SK-N-SH (cell line): ENCODE measurements around the gene SLC6A9. TPM values are rescaled to one million over a fixed set of nuclear protein-coding genes. Genes with fewer than 3 reads are reported as not detected.
A peak's percentile ranks its signal among the peaks of the same experiment; 100 is the strongest.

Experiments
- CTCF ChIA-PET: fragments of 300-600, 350-600 bp; formaldehyde crosslinking; extraction: SDS; loops from one replicate; lab custom pipeline; 2021; lab: Yijun Ruan, JAX
- POLR2A ChIA-PET: fragments of 350-600 bp; sonication (Branson Sonifier 250); formaldehyde crosslinking; extraction: SDS; loops from one replicate; lab custom pipeline; 2020; ENCODE audit warnings: antibody characterized with exemption, inconsistent platforms; lab: Yijun Ruan, JAX
- DNase-seq: peaks from one replicate; pipeline ENCODE4 v3.0.0; 2012
- H2AFZ ChIP-seq: fragments of 200-600 bp; sonication (generic); 2 replicates; pipeline ENCODE4 v1.8.1; 2016; ENCODE audit warnings: antibody characterized with exemption, mild to moderate bottlenecking, low read depth
- H3F3A ChIP-seq: fragments of 200-600 bp; sonication (generic); replicated peaks from 2 replicates; pipeline ENCODE3; 2016; ENCODE audit warnings: antibody characterized with exemption, mild to moderate bottlenecking; ENCODE audit not compliant: insufficient read depth
- H3K27ac ChIP-seq, 2 experiments: fragments of 200-500 bp in 1 of 2; fragments of 200-600 bp in 1 of 2; sonication (Bioruptor generic) in 1 of 2; sonication (generic), shearing (Covaris generic) in 1 of 2; 2 replicates each; pipeline versions ENCODE4 v1.5.1 to v1.6.1; 2014 to 2016; ENCODE audit warnings: low read depth in 2 of 2, inconsistent platforms in 1 of 2, low read length in 1 of 2, mild to moderate bottlenecking in 1 of 2, mixed read lengths in 1 of 2
- H3K27me3 ChIP-seq: fragments of 200-600 bp; sonication (generic), shearing (Covaris generic); 2 replicates; pipeline ENCODE4 v1.6.1; 2016; ENCODE audit warnings: mixed run types; ENCODE audit not compliant: insufficient read depth
- H3K36me3 ChIP-seq, 2 experiments: fragments of 200-500 bp in 1 of 2; fragments of 200-600 bp in 1 of 2; sonication (Bioruptor generic) in 1 of 2; sonication (generic) in 1 of 2; replicated peaks in 1 of 2; 2 replicates each; pipeline versions ENCODE3 to v1.5.1; 2014 to 2016; ENCODE audit warnings: low read length in 1 of 2, mild to moderate bottlenecking in 1 of 2; ENCODE audit not compliant: insufficient read depth in 2 of 2, control insufficient read depth in 1 of 2
- H3K4me1 ChIP-seq, 2 experiments: fragments of 200-500 bp in 1 of 2; fragments of 200-600 bp in 1 of 2; sonication (Bioruptor generic) in 1 of 2; sonication (generic), shearing (Covaris generic) in 1 of 2; 2 replicates each; pipeline versions ENCODE4 v1.5.1 to v1.6.1; 2014 to 2016; ENCODE audit warnings: low read depth in 1 of 2, low read length in 1 of 2, mixed run types in 1 of 2; ENCODE audit not compliant: insufficient read depth in 2 of 2, control insufficient read depth in 1 of 2
- H3K4me2 ChIP-seq: fragments of 200-600 bp; sonication (generic), shearing (Covaris generic); 2 replicates; pipeline ENCODE4 v1.6.1; 2017; ENCODE audit warnings: mixed run types
- H3K4me3 ChIP-seq, 2 experiments: fragments of 200-500 bp in 1 of 2; fragments of 200-600 bp in 1 of 2; sonication (Bioruptor generic) in 1 of 2; sonication (generic), shearing (Covaris generic) in 1 of 2; 2 replicates each; pipeline versions ENCODE4 v1.5.1 to v1.8.1; 2014 to 2016; ENCODE audit warnings: low read depth in 2 of 2, inconsistent platforms in 1 of 2, low read length in 1 of 2, mild to moderate bottlenecking in 1 of 2, mixed read lengths in 1 of 2, moderate library complexity in 1 of 2
- H3K79me2 ChIP-seq: fragments of 200-600 bp; sonication (generic); 2 replicates; pipeline ENCODE4 v1.8.1; 2017; ENCODE audit warnings: mild to moderate bottlenecking; ENCODE audit not compliant: insufficient read depth
- H3K9ac ChIP-seq: fragments of 200-600 bp; sonication (generic); 2 replicates; pipeline ENCODE4 v1.6.1; 2017; ENCODE audit warnings: mixed run types
- H3K9me2 ChIP-seq: fragments of 200-600 bp; sonication (generic); 2 replicates; pipeline ENCODE4 v1.6.1; 2017; ENCODE audit warnings: mixed run types
- H3K9me3 ChIP-seq: fragments of 200-600 bp; sonication (generic); 2 replicates; pipeline ENCODE4 v1.6.1; 2017; ENCODE audit warnings: mixed run types, mild to moderate bottlenecking, moderate library complexity
- H4K20me1 ChIP-seq: fragments of 200-600 bp; sonication (generic); 2 replicates; pipeline ENCODE4 v1.6.1; 2017; ENCODE audit warnings: mild to moderate bottlenecking, mixed run types; ENCODE audit not compliant: insufficient read depth
- FOXJ3 ChIP-seq: sonication (generic); formaldehyde crosslinking; IDR thresholded peaks from 2 replicates; pipeline ENCODE4 v1.5.1; 2020; ENCODE audit warnings: mild to moderate bottlenecking, missing genetic modification reagents
- MEF2A ChIP-seq: IDR thresholded peaks from 2 replicates; pipeline ENCODE4 v1.4.0; 2012; ENCODE audit warnings: low read depth, borderline replicate concordance
- NFIC ChIP-seq: IDR thresholded peaks from 2 replicates; pipeline ENCODE4 v1.4.0; 2012; ENCODE audit warnings: borderline replicate concordance
- WGBS: methylation state at CpG from one replicate; pipeline ENCODE4 v1.1.6; 2017; ENCODE audit warnings: low lambda C conversion rate; 5-methylcytosine and 5-hydroxymethylcytosine counted together
- polyA plus RNA-seq, 3 experiments: library from polyadenylated mRNA; depleted of rRNA; stranded (reverse); fragments of >200 nt; gene quantifications; 2 replicates each; pipeline ENCODE4 v1.2.3, GENCODE V29; 2012
- TF ChIP-seq, protein P1 (sequence below): fragments of 150-350 bp; IDR thresholded peaks from 2 replicates; pipeline ENCODE4 v1.6.1; 2017; ENCODE audit warnings: antibody characterized with exemption, low read length, low read depth, borderline replicate concordance
- TF ChIP-seq, protein P2 (sequence below): IDR thresholded peaks from 2 replicates; pipeline ENCODE4 v1.4.0; 2012; ENCODE audit warnings: low read depth, borderline replicate concordance
- TF ChIP-seq, protein P3 (sequence below): IDR thresholded peaks from 2 replicates; pipeline ENCODE4 v1.4.0; 2012; ENCODE audit warnings: low read depth
- TF ChIP-seq, protein P4 (sequence below): IDR thresholded peaks from 2 replicates; pipeline ENCODE4 v1.6.1; 2012; ENCODE audit warnings: mild to moderate bottlenecking, low read depth, low read length, moderate library complexity

The SLC6A9 gene
- polyA plus RNA-seq, 1 of the 3 experiments (the other 2 are of a cell fraction) = 3.9 TPM

DNA sequence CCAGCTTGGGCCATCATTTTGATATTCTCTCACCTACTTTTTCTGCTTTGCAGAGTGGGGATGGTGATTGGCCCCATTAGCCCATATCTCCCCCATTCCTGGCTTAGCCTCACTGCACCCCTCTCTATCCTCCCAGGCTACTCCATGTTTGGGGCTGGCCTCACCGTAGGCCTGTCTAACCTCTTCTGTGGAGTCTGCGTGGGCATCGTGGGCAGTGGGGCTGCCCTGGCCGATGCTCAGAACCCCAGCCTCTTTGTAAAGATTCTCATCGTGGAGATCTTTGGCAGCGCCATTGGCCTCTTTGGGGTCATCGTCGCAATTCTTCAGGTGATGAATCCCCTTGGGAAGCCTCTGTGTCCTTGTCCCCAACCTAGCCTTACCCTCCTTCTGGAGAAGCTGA lies 54.4 kb downstream of the SLC6A9 start:
- Histone ChIP-seq H3K4me3 (no peak overlapping the region), H3K9me3 (no peaks in the 10 kb centered on the region), H3K27ac (no peak overlapping the region), H3F3A (peaks cover 9% of the 10 kb centered on the region), H3K4me1 (peaks cover 8 to 50% of the 10 kb centered on the region in 2 experiments; a peak in 1 of 4 replicates), H3K36me3 (peaks cover 16 to 42% of the 10 kb centered on the region in 2 experiments), H3K9ac (no peak overlapping the region), H3K4me2 (0 out of 2 replicates have a peak overlapping the region, but pooled peaks have one; percentile 88)
- TF ChIP-seq, protein P1, sequence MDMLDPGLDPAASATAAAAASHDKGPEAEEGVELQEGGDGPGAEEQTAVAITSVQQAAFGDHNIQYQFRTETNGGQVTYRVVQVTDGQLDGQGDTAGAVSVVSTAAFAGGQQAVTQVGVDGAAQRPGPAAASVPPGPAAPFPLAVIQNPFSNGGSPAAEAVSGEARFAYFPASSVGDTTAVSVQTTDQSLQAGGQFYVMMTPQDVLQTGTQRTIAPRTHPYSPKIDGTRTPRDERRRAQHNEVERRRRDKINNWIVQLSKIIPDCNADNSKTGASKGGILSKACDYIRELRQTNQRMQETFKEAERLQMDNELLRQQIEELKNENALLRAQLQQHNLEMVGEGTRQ = no peak
- TF ChIP-seq, protein P2, sequence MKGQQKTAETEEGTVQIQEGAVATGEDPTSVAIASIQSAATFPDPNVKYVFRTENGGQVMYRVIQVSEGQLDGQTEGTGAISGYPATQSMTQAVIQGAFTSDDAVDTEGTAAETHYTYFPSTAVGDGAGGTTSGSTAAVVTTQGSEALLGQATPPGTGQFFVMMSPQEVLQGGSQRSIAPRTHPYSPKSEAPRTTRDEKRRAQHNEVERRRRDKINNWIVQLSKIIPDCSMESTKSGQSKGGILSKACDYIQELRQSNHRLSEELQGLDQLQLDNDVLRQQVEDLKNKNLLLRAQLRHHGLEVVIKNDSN = no peak
- TF ChIP-seq, protein P3, sequence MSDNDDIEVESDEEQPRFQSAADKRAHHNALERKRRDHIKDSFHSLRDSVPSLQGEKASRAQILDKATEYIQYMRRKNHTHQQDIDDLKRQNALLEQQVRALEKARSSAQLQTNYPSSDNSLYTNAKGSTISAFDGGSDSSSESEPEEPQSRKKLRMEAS = no peak
- TF ChIP-seq NFIC = no peak
- TF ChIP-seq, all 33 proteins: peak for 0
- CTCF ChIA-PET = interaction anchor here (1.0 to 2.4 kb wide), 4 partner anchors 26 to 447 kb away, joined by 3 to 10 read pairs (median 6); no protein-coding TSS in a partner anchor
- Histone ChIP-seq H2AFZ (no peak overlapping the region), H3K9me2 (no peaks in the 10 kb centered on the region), H3K79me2 (peaks cover 64% of the 10 kb centered on the region), H4K20me1 (peaks cover 17% of the 10 kb centered on the region), H3K27me3 (no peaks in the 10 kb centered on the region)
- 97% methylated on average over 8 of the region's 8 CpGs for WGBS
- DNase-seq = no peak
- POLR2A ChIA-PET = interaction anchor here (1.8 kb wide), 1 partner anchor 19 kb away, joined by 5 read pairs; no protein-coding TSS in a partner anchor

DNA sequence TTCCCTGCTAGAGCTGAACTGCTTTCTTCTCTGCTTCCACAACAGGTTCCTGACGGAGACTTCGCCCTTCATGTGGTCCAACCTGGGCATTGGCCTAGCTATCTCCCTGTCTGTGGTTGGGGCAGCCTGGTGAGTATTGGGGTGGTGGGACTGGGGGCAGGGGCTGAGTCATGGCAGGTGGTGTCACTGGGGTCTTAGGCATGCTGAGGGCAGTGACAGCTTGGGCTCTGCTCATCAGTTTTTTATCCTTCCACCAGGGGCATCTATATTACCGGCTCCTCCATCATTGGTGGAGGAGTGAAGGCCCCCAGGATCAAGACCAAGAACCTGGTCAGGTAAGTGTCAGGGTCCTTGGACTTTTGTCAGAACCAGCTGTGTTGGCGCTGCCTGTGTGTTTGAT lies 55.2 kb downstream of the SLC6A9 start:
- H3K4me1 ChIP-seq = peaks cover 8 to 53% of the 10 kb centered on the region in 2 experiments; a peak in 1 of 4 replicates
- ChIA-PET CTCF (interaction anchor here (1.2 to 2.7 kb wide), 7 partner anchors 15 to 446 kb away, joined by 3 to 15 read pairs (median 7); partner anchors contain the start of gene CCDC24), POLR2A (interaction anchor here (0.8 to 1.8 kb wide), 2 partner anchors 16 to 20 kb away, joined by 3 to 5 read pairs; partner anchors contain the start of gene CCDC24)
- H4K20me1 ChIP-seq = peaks cover 11% of the 10 kb centered on the region
- no peak overlapping the region for H3K27ac ChIP-seq
- H3K9ac ChIP-seq = peak overlapping the region; percentile 84; the same call in 1 of the 2 replicates
- WGBS = 75% methylated on average over 4 of the region's 4 CpGs
- no peaks in the 10 kb centered on the region for H3K27me3 ChIP-seq
- H3K9me2 ChIP-seq = no peaks in the 10 kb centered on the region
- H2AFZ ChIP-seq = no peak overlapping the region
- H3K36me3 ChIP-seq = peaks cover 16 to 45% of the 10 kb centered on the region in 2 experiments
- H3K79me2 ChIP-seq = peaks cover 61% of the 10 kb centered on the region
- peaks cover 9% of the 10 kb centered on the region for H3F3A ChIP-seq
- H3K4me3 ChIP-seq = peak overlapping the region; percentile 83 to 91
- TF ChIP-seq, protein P4, sequence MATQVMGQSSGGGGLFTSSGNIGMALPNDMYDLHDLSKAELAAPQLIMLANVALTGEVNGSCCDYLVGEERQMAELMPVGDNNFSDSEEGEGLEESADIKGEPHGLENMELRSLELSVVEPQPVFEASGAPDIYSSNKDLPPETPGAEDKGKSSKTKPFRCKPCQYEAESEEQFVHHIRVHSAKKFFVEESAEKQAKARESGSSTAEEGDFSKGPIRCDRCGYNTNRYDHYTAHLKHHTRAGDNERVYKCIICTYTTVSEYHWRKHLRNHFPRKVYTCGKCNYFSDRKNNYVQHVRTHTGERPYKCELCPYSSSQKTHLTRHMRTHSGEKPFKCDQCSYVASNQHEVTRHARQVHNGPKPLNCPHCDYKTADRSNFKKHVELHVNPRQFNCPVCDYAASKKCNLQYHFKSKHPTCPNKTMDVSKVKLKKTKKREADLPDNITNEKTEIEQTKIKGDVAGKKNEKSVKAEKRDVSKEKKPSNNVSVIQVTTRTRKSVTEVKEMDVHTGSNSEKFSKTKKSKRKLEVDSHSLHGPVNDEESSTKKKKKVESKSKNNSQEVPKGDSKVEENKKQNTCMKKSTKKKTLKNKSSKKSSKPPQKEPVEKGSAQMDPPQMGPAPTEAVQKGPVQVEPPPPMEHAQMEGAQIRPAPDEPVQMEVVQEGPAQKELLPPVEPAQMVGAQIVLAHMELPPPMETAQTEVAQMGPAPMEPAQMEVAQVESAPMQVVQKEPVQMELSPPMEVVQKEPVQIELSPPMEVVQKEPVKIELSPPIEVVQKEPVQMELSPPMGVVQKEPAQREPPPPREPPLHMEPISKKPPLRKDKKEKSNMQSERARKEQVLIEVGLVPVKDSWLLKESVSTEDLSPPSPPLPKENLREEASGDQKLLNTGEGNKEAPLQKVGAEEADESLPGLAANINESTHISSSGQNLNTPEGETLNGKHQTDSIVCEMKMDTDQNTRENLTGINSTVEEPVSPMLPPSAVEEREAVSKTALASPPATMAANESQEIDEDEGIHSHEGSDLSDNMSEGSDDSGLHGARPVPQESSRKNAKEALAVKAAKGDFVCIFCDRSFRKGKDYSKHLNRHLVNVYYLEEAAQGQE = no peak
- TF ChIP-seq MEF2A = no peak
- TF ChIP-seq FOXJ3 (CRISPR knock-in tag) = no peak
- H3K4me2 ChIP-seq = peak overlapping the region; percentile 98
- DNase-seq = peak; percentile 46
- no peaks in the 10 kb centered on the region for H3K9me3 ChIP-seq
